GM12892 (cell line): ENCODE measurements around the gene KRTAP5-2.

ENCODE experiments used
- DNase-seq: peaks from one replicate; pipeline ENCODE4 v3.0.0; 2011; ENCODE audit not compliant: insufficient read length
- FAIRE-seq: peaks from 2 replicates; lab custom pipeline; 2011; peaks lifted over from hg19 to GRCh38; lab: Jason Lieb, UNC
- POLR2A ChIP-seq: IDR thresholded peaks from 2 replicates; pipeline ENCODE4 v1.6.1; 2011; ENCODE audit warnings: low read depth, low read length, control low read depth
- POLR2AphosphoS5 ChIP-seq: IDR thresholded peaks from 2 replicates; pipeline ENCODE4 v1.6.1; 2011; ENCODE audit warnings: low read depth, low read length, control low read depth
- TAF1 ChIP-seq: IDR thresholded peaks from 2 replicates; pipeline ENCODE4 v1.6.1; 2011; ENCODE audit warnings: low read depth, mild to moderate bottlenecking, control low read depth, low read length, borderline replicate concordance

Gene KRTAP5-2

DNA sequence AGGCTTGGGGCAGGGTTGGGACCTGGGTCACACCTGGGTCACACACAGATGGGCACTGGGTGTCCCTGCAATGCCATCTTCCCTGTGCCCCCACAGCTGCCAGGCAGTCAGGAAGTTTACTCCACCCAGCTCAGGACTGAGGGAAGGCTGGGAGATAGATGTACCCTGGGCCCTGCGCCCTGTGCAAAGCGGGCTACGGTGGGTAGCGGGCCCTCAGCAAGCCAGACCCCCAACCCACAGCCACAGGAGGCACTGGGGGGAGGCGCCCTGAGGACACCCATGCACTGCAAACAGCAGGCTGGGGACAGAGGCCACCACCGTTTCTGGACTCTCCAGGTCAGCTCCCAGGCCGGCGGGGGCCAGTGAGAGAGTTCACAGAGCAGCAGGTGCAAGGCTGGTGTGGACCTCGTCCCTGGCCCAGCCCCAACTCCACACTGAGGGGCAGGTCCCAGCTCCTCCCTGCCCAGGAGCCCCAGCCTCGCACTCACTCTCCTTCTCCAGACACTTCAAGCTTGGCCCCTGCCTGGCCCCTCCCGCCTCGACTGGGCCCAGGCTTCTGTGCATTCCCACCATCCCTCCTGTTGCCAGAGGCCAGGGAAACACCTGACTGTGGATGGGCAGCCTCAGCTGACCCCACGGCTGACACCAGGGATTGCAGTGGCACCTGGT is 30.9 kb downstream of the KRTAP5-2 start:
- no peak for TF ChIP-seq TAF1
- no peak for TF ChIP-seq POLR2A
- FAIRE-seq (no peak), DNase-seq (no peak)

DNA sequence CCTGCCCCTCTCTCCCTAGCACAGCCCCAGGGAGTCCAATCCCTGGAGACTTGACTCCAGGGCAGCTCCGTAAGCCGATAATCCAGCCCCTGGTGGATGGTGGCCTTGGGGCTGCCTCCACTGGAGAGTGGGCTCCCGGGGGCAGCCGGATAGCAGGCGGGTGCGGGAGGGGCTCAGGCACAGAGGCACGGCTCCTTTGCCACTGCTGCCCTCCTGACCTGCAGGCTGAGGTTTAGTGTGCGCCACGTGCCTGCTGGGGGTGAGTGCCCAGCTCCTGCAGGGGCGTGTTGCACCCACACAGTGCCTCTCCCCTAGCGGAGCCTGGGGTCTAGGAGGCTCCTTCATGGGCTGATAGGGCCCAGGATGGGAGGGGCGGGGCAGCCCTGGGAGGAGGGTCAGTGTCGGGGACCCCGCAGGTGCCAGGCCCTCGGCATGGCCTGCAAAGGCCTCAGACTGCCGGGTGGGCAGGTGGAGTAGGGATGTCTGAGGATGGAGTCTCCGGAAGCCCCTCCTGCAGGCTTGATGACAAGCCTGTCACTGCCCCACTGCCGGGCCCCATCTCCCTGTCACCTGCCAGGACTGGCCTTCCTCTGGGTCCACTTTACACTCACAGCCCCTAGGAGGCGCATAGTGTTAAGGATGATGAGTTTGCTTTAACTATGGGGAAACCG is 31.6 kb downstream of the KRTAP5-2 start:
- FAIRE-seq (no peak), DNase-seq (peak; percentile 25)
- TF ChIP-seq POLR2A (no peak), TAF1 (no peak), POLR2AphosphoS5 (no peak)

DNA sequence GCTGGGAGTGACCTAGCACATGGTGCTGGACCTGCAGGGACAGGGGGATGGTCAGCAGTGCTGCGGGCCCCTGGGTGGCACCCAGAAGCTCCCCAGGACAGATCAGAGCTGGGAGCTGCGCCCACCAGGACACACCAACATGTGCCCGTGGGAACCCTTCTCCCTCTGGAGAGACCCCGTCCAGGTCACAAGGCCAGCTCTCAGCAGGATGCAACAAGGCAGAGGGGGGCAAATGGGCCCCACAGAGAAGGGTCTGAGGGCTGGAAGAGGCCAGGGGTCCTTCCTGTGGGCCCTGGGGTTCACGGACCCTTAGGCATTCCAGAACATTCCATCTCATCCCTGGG is 32.2 kb downstream of the KRTAP5-2 start:
- FAIRE-seq = no peak
- TF ChIP-seq POLR2A (no peak), POLR2AphosphoS5 (no peak), TAF1 (no peak)
- no peak for DNase-seq

DNA sequence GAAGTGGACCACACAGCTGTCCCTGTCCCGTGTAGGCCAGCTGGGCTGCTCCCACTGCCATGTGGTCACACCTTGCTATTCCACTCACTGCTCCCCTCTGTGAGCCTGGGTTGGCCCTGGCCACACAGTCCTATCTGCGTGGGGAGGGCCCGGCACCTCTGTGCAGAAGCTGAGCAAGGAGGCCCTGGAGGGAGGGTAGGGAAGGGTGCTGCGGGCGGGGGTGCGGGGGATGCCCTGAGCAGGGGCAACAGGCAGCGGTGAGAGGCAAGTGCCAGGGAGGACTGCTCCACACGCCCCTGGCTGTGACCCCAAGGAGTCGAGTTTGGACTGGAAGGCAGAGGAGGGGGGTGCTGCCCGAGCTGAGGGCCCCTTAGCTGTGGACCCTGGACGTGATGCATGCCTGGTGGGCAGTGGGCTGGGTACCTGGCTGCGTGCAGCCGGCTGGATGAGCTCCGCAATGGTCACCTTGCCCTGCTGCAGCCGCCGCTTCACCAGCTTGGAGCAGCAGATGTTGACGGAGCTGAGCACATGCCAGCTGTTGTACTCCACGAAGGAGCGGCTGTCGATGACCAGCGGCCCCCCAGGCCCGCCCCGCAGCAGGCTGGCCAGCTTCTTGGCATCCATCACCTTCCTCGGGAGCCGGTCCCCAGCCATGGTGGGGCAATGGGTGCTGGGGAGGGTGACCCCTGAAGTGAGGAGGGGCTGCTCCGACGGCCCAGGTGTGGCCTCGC is 32.8 kb downstream of the KRTAP5-2 start:
- no peak for TF ChIP-seq TAF1
- no peak for TF ChIP-seq POLR2A
- no peak for TF ChIP-seq POLR2AphosphoS5
- DNase-seq = peak; percentile 23
- no peak for FAIRE-seq

DNA sequence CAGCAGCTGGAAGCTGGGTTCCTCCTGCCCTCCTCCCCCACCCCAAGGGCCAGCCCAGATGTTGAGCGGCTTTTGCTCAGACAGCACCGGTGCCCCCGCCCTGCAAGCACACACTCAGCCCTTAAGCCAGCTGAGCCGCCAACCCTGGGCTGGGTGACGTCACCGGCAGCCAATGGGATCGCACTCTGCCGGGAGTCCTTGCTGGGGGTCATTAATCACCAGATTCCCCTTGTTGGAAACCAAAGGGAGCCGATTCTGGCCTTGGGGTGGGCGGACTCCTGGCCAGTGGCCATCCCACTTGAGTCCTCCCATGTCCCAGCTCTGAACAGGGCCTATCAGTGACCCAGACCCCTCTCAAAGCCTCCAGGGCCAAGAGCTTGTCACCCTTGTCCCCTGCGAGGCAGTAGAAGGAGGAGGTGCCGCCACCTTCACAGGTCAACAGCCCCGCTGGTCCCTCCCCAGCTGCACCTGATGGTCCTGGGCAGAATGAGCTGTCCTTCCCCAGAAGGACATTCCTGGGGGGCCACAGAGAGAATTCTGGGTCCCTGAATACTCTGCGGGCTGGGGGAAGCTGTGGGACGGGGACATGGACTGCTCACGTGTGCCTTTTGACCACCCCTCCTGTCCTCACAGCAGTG is 33.4 kb downstream of the KRTAP5-2 start:
- TF ChIP-seq POLR2A = no peak
- TF ChIP-seq TAF1 = no peak
- no peak for TF ChIP-seq POLR2AphosphoS5
- FAIRE-seq (no peak), DNase-seq (no peak)

DNA sequence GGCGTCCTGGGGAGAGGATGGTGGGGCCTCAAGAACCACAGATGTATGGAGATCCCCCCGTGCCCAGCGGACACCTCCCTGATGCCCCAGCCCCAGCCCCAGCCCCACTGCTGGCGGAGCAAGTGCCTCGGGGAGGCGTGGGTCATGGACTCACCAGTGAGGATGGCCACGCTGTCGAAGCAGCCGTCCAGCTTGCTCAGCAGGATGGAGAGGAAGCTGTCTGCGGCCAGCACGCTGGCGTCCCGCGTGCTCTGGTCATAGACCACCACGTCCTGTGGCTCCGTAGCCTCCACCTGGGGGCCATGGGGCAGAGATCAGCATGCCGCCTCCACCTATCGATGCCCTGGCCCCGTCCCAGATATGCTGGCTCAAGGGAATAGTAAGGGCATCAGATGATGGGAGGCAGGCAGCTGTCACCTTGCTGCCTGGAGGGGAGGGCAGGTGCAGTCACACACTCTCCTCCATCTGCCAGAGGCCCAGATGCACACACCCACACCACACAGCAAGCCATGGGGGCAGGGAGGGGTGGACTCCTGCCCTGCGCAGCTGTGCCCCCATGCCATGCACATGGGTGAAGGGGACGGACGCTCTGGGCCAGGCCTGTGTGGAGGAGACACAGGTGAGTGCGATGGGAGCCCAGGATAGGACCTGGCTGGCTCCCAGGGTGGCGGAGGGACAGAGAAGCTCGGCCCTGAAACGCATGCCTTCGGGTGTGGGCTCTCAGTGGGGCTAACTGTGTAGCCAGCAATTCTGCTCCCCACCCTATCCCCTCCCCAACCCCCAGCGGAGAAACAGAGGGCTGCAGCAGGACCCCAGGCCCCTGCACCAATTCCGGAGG is 34.2 kb downstream of the KRTAP5-2 start:
- FAIRE-seq (no peak), DNase-seq (peak; percentile 26)
- no peak for TF ChIP-seq TAF1
- TF ChIP-seq POLR2AphosphoS5 = no peak
- TF ChIP-seq POLR2A = no peak

DNA sequence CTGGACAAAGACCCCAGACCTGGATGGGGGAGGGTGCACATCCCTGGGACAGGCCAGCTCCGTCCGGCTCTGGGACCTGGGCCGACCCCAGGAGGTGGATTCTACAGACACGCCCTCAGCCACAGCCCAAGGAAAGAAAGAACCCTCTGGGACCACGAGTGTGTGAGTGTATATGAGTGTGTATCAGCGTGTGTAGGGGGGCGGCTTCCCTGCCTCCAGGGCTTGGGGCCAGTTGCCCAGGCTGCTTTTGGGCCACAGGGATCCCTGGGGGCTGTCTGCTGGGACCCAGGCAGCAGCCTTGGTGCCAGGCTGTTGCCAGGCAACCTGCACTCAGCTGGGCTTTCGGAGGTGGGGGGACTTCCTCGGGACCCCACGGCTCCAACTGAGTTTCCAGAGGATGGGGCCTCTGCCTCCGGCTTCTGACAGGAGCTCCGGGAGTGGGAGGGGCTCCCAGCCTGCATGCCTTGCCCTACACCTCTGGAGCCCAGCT is 34.9 kb downstream of the KRTAP5-2 start:
- DNase-seq (no peak), FAIRE-seq (no peak)
- no peak for TF ChIP-seq POLR2A
- TF ChIP-seq POLR2AphosphoS5 = no peak
- no peak for TF ChIP-seq TAF1

DNA sequence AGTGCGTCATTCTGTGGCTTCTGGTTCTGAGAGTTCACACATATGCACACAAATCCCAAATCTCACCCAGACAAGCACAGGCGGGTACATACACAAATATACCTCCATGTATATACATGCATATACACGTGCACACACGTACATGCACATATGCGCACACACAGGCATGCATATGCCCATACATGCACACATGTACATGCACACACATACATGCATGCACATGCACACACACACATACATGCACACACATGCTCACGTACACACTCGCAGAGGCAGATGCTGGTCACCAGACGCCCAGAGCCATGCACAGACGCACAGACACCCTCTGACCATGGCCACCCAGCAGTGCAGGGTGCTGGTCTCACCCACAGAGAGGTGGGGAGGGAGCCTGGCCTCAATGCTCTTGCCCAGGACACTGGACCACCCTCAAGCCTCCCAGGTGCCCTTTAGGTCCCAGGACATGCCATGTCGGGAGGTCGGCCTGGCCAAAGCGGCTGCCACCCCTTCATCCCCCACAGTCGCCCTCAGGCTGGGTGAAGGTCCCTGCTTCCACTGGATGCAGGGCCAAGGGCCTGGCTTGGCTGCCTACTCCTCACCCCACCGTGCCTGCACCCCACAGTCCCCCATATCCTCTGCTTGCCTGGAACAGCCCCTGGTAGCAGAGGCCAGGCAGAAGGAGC is 35.5 kb downstream of the KRTAP5-2 start:
- TF ChIP-seq POLR2AphosphoS5 (no peak), TAF1 (no peak), POLR2A (no peak)
- DNase-seq = no peak
- FAIRE-seq = no peak

DNA sequence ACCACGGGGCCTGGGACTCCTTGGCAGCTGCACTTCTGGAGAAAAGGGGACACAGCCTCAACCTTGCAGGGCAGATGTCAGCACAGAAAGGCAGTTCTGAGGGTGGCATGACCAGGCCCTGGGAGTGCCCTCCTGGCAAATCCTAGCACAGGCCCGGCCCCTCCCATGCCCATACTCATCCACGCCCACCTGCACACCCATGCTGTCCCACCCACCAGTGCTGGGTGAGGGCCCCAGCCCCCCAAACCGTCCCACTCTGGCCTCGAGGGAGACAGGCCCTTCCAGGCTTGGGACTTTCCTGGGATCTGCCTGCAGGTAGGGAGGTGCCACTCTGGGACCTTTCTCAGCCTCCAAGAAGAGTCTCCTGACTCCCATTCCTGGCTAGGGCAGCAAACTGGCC is 36.1 kb downstream of the KRTAP5-2 start:
- DNase-seq = no peak
- TF ChIP-seq POLR2A (no peak), POLR2AphosphoS5 (no peak), TAF1 (no peak)
- no peak for FAIRE-seq

DNA sequence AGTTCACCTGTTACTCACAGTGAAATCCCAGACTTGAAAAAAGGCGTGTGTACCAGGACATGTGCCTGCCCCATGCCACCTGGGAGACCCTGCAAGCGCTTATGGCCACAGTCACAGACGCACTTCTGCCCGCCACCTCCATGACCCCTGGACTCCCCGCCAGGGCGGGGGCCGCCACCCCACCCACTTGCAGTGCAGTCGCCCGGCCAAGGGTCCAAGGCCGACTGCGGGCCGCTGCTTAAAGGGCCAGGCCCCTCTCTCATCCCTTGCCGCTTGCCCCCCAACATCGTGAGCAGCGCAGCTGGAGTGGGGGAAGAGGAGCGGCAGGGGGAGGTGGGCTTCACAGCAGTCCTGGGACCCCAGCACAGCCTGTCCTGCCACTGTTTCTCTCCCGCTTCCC is 36.8 kb downstream of the KRTAP5-2 start:
- DNase-seq (no peak), FAIRE-seq (no peak)
- TF ChIP-seq POLR2A = no peak
- TF ChIP-seq TAF1 = no peak
- no peak for TF ChIP-seq POLR2AphosphoS5

DNA sequence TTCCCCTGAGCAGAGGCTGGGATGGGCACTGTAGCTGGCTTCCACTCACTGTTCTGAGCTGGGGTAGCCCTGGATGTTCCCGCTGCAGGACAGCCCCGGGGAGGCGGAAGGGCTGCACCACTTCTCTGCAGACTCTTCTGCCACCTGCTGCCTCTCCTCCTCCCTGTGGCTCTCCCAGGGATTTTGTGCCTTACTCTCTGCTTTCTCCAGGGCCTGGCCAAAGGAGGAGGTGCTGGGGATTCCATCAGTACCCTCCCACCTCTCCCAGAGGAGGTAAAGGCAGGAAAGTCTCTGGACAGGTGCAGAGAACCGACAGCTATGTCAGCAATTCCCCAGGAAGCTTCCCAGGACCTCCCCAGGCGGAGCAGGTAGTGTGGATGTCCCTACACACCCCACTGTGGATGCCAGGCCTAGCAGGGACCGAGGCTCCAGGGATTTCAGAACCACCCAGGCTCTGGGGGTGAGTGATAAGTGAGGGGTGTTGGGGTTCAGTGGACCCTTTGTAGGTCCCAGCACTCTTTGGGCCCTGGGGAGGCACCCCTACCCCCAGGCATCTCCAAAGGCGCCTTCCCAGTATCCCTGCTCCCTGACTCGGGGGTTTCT is 37.3 kb downstream of the KRTAP5-2 start:
- FAIRE-seq (no peak), DNase-seq (peak; percentile 35)
- no peak for TF ChIP-seq POLR2A
- no peak for TF ChIP-seq POLR2AphosphoS5
- no peak for TF ChIP-seq TAF1

DNA sequence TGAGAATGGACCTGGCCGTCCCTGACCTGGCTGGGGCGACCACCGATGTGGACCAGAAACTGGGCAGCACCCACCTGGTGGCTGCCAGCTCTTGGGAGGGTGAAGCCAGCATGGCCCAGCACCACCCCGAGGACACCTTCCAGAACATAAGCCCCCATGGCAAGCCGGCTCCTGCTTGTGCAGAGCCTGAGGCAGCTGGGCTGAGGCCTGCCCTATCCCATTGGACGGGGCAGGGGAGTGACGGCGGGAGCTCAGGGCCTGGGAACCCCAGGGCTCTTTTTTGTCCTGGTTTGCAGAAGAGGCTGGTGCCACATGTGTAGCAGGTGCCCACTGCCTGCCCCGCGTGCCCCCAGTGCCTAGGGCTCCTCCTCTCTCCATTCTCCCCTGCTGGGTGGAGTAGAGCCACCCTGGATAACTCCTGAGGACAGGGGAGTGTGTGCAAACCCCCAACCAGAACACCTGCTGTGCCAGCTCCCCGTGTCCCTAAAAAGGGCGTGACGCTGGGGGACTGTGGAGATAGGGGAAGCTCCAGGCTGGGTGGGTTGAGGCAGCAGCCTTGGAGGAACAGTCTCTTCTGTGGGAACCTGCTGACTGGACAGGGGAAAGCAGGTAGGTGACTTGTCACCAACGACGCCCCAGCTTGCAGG is 38.0 kb downstream of the KRTAP5-2 start:
- DNase-seq (peak; percentile 30), FAIRE-seq (no peak)
- no peak for TF ChIP-seq POLR2A
- TF ChIP-seq POLR2AphosphoS5 = no peak
- TF ChIP-seq TAF1 = no peak
